Measurements from ENCODE around the gene PDCD11. TPM values are rescaled to one million over a fixed set of nuclear protein-coding genes. Genes with fewer than 3 reads are reported as not detected.

Gene PDCD11
- total RNA-seq, 1 donor from 2014 or later: 56.1 TPM

DNA sequence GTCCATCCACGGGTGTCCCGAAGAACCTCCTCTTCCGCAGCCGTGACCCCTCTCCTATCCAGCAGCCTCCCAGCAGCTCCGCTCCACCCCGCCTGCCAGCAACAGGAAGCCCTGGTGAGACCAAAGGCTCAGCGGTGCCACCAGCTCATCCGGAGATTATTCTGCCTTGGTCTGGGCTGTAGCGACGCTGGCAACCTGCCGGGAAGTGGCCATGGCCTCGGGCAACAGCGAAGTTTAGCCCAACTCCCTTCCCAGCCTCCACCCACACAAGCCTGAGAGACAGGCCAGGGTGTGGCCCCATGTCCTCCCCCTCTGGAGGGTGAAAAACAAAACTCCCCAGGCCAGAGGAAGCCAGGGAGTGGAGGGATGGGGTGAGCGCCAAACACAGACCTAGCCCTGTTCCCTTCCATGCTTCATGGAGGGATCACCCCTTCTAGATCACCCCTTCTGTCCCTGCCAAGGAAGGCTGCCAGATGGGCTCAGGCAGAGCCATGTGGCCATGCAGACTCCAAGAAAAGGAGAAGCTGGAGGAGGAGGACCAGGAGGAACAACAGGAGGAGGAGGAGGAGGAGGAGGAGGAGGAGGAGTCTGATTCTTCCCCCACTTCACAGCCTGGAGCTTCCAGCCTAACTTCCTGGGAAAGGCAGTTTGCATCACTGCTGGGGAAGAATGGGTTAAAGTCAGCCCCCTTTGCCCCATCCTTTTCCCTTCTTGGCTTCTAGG, 54.8 kb downstream of the PDCD11 start:
- Mint-ChIP-seq H3K9me3 (ENCODE audit: low read depth) (no peaks in the 10 kb centered on the region), H3K36me3 (ENCODE audit: insufficient read depth) (peaks cover 8% of the 10 kb centered on the region), H3K4me3 (ENCODE audit: low read depth) (no peak overlapping the region), H3K4me1 (ENCODE audit: low read depth) (no peaks in the 10 kb centered on the region), H3K27ac (no peak overlapping the region), H3K27me3 (no peaks in the 10 kb centered on the region)
- no peak for TF ChIP-seq CTCF (IDR thresholded peaks at IDR 0.05; ENCODE audit: unreplicated experiment)
- no peak for DNase-seq (ENCODE audit: low spot score, unreplicated experiment)

GRCh38 chr10:103451831-103452505, 55.5 kb downstream of the PDCD11 start, which contains the start of gene CALHM2:
Gene CALHM2, minus strand, starts transcription at chr10:103452370. Its CDS starts 2,429 bp downstream, at chr10:103449941.
- DNase-seq (ENCODE audit: low spot score, unreplicated experiment): no peak
- TF ChIP-seq CTCF (IDR thresholded peaks at IDR 0.05; ENCODE audit: unreplicated experiment): no peak
- H3K36me3 Mint-ChIP-seq (ENCODE audit: insufficient read depth): peaks cover 6% of the 10 kb centered on the region
- H3K9me3 Mint-ChIP-seq (ENCODE audit: low read depth): no peaks in the 10 kb centered on the region
- no peak within 1 kb of the TSS for H3K27ac Mint-ChIP-seq
- H3K27me3 Mint-ChIP-seq: no peaks in the 10 kb centered on the region
- H3K4me3 Mint-ChIP-seq (ENCODE audit: low read depth): no peak within 1 kb of the TSS
- H3K4me1 Mint-ChIP-seq (ENCODE audit: low read depth): no peaks in the 10 kb centered on the region

DNA sequence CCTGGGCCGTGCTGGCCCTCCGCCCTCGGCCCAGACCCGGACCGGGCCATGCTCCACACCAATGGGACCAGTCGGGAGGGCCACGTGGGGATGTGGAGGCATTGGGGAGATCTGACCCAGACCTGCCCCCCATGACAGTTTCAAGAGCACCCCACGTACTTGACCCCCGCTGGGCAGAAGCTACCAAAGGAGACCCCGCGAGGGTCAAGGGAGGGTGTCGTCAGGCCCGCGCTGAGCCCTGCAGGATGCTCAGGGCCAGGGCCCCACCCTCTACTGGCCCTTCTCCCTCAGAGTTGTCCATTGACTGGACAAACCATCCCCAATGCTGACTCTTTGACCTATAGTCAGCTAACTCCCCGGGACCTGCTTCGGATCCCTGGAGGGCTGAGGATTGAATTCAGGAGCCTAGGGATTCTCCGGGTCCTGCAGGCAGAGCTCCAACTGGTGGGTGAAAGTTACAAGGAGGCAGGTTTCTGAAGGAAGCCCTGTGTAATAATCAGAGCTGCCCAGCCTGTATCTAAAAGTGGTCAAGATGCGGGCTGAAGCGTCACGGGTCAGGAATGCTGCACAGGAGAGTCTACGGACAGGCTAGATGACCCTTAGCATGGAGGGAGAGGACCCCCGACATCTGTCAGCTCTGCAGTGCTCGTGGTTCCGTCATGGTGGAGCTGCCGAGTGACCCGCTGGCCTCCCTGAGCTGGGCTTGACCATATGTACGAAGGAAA, 56.2 kb downstream of the PDCD11 start:
- DNase-seq (ENCODE audit: low spot score, unreplicated experiment): no peak
- Mint-ChIP-seq H3K9me3 (ENCODE audit: low read depth) (no peaks in the 10 kb centered on the region), H3K36me3 (ENCODE audit: insufficient read depth) (peaks cover 5% of the 10 kb centered on the region), H3K4me1 (ENCODE audit: low read depth) (no peaks in the 10 kb centered on the region), H3K4me3 (ENCODE audit: low read depth) (no peak overlapping the region), H3K27me3 (no peaks in the 10 kb centered on the region), H3K27ac (no peak overlapping the region)
- no peak for TF ChIP-seq CTCF (IDR thresholded peaks at IDR 0.05; ENCODE audit: unreplicated experiment)

DNA sequence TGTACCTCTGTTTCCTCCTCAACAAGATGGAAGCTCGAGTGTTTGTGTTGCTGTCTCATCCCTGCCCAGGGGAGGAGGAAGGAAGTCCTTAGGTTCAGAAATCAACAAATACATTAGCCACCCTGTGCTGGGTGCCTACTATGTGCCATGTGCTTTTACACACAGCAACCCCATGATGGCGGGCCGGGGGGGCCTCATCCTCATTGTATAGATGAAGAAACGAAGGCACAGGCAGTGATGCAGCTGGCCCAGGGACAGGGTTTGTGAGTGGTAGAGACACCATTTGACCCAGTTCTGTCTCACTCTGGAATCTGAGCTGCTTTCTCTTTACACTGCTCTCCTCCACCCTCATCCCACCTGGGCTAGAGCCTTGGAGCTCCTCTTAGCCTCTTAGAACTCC, 57.6 kb downstream of the PDCD11 start:
- H3K9me3 Mint-ChIP-seq (ENCODE audit: low read depth): no peaks in the 10 kb centered on the region
- H3K4me1 Mint-ChIP-seq (ENCODE audit: low read depth): no peaks in the 10 kb centered on the region
- H3K27me3 Mint-ChIP-seq: no peaks in the 10 kb centered on the region
- TF ChIP-seq CTCF (IDR thresholded peaks at IDR 0.05; ENCODE audit: unreplicated experiment): no peak
- no peak overlapping the region for H3K4me3 Mint-ChIP-seq (ENCODE audit: low read depth)
- peaks cover 2% of the 10 kb centered on the region for H3K36me3 Mint-ChIP-seq (ENCODE audit: insufficient read depth)
- H3K27ac Mint-ChIP-seq: no peak overlapping the region
- no peak for DNase-seq (ENCODE audit: low spot score, unreplicated experiment)

DNA sequence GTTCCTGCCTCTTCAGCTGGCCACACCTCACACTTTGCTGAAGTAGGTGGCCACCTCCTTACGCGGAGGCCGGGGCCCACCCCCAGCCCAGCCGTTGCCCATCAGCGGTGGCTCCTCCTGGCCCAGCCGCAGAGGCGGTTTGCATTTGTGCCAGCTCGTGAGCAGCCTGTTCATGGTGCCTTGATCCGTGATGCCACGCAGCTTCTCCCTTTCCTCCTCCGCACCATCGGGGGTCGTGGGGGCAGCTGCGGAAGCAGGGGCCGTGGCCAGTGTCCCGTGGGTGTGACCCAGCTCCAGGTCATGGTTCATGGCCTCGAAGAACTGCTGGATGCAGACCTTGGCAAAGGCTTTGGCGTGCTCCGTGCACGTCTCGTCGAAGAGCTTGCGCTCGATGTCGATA, 58.8 kb downstream of the PDCD11 start:
- Mint-ChIP-seq H3K4me1 (ENCODE audit: low read depth) (no peaks in the 10 kb centered on the region), H3K27ac (no peak overlapping the region), H3K4me3 (ENCODE audit: low read depth) (no peak overlapping the region), H3K27me3 (no peaks in the 10 kb centered on the region), H3K9me3 (ENCODE audit: low read depth) (no peaks in the 10 kb centered on the region), H3K36me3 (ENCODE audit: insufficient read depth) (no peaks in the 10 kb centered on the region)
- DNase-seq (ENCODE audit: low spot score, unreplicated experiment): no peak
- no peak for TF ChIP-seq CTCF (IDR thresholded peaks at IDR 0.05; ENCODE audit: unreplicated experiment)
